GM19238 (cell line): ENCODE results near the gene FAHD2A.
"Not testable (repeated sequence)": the region's sequence is repeated elsewhere in the genome, so short reads cannot be mapped to it uniquely, and the experiment has no call there.

ENCODE experiments used
- DNase-seq: peaks from one replicate; pipeline ENCODE4 v3.0.0; 2011; ENCODE audit warnings: low spot score; ENCODE audit not compliant: insufficient read length

Gene FAHD2A

GRCh38 chr2:95434507-95435076, 32.1 kb downstream of the FAHD2A start:
- not testable (repeated sequence) for DNase-seq

GRCh38 chr2:95435162-95435871, 32.8 kb downstream of the FAHD2A start:
- DNase-seq: not testable (repeated sequence)

- DNase-seq: not testable (repeated sequence)
These were observed 33.3 kb downstream of the FAHD2A start for GRCh38 chr2:95435872-95436209.

- DNase-seq: not testable (repeated sequence)
These were observed 40.1 kb downstream of the FAHD2A start for GRCh38 chr2:95442474-95443099.

GRCh38 chr2:95445317-95445716, 42.8 kb downstream of the FAHD2A start:
- not testable (repeated sequence) for DNase-seq

GRCh38 chr2:95463292-95463691, 60.8 kb downstream of the FAHD2A start:
- DNase-seq: not testable (repeated sequence)
